NCI-H1105 treated with DMSO at 0.1 percent for 48 hours (cell line): ENCODE data around the gene RUNX1.

ENCODE experiments used
- DNase-seq: peaks from one replicate; lab custom pipeline; 2025; lab: John Stamatoyannopoulos, UW

RUNX1 gene

GRCh38 chr21:34946385-34946840, 102.7 kb downstream of the RUNX1 start:
- DNase-seq, result no peak

- no peak for DNase-seq
Observed at GRCh38 chr21:34945288-34945687, 103.8 kb downstream of the RUNX1 start.

- DNase-seq, result no peak
Observed at GRCh38 chr21:34944015-34944755, 104.9 kb downstream of the RUNX1 start.

- no peak for DNase-seq
Observed at GRCh38 chr21:34942911-34943310, 106.2 kb downstream of the RUNX1 start.

GRCh38 chr21:34941162-34941561, 107.9 kb downstream of the RUNX1 start:
- DNase-seq, result no peak

GRCh38 chr21:34939673-34940331, 109.3 kb downstream of the RUNX1 start:
- DNase-seq, result no peak

- no peak for DNase-seq
Observed at GRCh38 chr21:34938089-34938764, 110.9 kb downstream of the RUNX1 start.

- DNase-seq, result no peak
Observed at GRCh38 chr21:34936883-34937563, 112.1 kb downstream of the RUNX1 start.

- no peak for DNase-seq
Observed at GRCh38 chr21:34936371-34936789, 112.7 kb downstream of the RUNX1 start.

- DNase-seq, result no peak
Observed at GRCh38 chr21:34935898-34936297, 113.2 kb downstream of the RUNX1 start.

GRCh38 chr21:34935452-34935851, 113.7 kb downstream of the RUNX1 start:
- no peak for DNase-seq

- DNase-seq, result no peak
Observed at GRCh38 chr21:34934350-34934749, 114.8 kb downstream of the RUNX1 start.

- no peak for DNase-seq
Observed at GRCh38 chr21:34933609-34934335, 115.3 kb downstream of the RUNX1 start.

- DNase-seq, result no peak
Observed at GRCh38 chr21:34932233-34932632, 116.9 kb downstream of the RUNX1 start.

- no peak for DNase-seq
Observed at GRCh38 chr21:34930971-34931370, 118.1 kb downstream of the RUNX1 start.

- DNase-seq, result no peak
Observed at GRCh38 chr21:34928637-34929036, 120.5 kb downstream of the RUNX1 start.

- no peak for DNase-seq
Observed at GRCh38 chr21:34927992-34928391, 121.1 kb downstream of the RUNX1 start.

GRCh38 chr21:34926803-34927467, 122.2 kb downstream of the RUNX1 start:
- DNase-seq, result no peak

GRCh38 chr21:34925597-34925996, 123.5 kb downstream of the RUNX1 start:
- DNase-seq, result no peak

- no peak for DNase-seq
Observed at GRCh38 chr21:34924771-34925419, 124.2 kb downstream of the RUNX1 start.

GRCh38 chr21:34924194-34924593, 124.9 kb downstream of the RUNX1 start:
- no peak for DNase-seq
